NK-92 treated with Interleukin-12 subunit alpha and Interleukin-12 subunit beta, amount 100 ng/mL, for 24 hours (cell line): ENCODE measurements around the gene TSHZ1.
A peak's percentile ranks its signal among the peaks of the same experiment; 100 is the strongest.

Experiments used
- DNase-seq: peaks from one replicate; lab custom pipeline; 2025; lab: John Stamatoyannopoulos, UW

The TSHZ1 gene

DNA sequence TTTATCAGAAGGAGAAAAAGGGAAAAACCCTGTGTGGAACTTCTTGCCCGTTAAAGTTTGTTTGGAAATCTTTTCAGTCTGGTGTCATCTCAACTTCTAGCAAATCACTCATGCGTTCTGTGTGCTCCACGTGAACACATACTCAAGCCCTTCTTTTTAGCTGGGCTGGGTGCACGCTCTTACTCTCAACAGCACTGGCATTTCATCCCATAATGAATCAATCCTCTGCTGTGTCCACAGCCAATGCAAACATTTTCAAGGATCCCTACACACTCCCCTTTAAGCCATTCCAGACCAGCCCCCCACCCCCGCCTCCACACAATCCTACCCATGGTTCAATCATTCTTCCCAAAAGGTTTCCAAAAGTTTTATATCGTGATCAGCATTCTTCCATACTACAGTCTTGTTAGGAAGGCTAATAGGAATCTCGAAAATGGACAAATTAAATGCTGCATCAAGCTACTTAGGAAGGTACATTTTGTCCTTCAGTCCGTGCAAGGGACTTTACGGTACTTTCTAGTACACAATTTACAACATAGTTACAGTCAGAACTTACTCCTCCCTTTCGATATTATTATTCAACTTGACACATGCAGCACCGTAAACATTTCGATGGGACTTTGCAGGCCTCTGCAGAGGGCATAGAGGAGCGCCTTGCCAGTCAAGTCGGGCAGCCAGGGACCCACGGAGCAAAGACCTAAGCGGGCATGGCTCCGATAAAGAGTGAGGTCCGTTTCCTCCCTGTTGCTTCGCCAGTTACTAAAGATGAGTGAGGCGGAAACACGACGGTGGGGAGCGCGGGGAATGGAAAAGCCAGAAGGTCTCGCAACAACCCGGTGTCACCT lies 3.1 kb upstream of the TSHZ1 start:
- DNase-seq = no peak

GRCh38 chr18:75208155-75208835 lies 2.3 kb upstream of the TSHZ1 start:
- DNase-seq = peak; percentile 66

DNA sequence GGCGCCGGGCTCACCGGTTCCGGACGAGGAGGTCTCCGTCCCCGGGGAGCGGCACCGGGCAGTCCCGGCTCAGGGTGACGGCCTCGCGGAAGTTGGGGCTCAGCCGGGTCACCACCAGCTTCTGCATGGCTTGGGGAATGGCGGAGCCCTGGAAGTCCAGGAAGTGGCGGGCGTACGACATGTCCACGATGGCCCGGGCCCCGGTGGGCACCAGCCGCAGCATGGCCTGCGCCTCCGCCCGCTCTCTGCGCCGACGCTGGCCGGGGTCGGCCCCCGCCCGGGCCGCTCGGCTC lies 1.8 kb upstream of the TSHZ1 start:
- DNase-seq = peak; percentile 66

DNA sequence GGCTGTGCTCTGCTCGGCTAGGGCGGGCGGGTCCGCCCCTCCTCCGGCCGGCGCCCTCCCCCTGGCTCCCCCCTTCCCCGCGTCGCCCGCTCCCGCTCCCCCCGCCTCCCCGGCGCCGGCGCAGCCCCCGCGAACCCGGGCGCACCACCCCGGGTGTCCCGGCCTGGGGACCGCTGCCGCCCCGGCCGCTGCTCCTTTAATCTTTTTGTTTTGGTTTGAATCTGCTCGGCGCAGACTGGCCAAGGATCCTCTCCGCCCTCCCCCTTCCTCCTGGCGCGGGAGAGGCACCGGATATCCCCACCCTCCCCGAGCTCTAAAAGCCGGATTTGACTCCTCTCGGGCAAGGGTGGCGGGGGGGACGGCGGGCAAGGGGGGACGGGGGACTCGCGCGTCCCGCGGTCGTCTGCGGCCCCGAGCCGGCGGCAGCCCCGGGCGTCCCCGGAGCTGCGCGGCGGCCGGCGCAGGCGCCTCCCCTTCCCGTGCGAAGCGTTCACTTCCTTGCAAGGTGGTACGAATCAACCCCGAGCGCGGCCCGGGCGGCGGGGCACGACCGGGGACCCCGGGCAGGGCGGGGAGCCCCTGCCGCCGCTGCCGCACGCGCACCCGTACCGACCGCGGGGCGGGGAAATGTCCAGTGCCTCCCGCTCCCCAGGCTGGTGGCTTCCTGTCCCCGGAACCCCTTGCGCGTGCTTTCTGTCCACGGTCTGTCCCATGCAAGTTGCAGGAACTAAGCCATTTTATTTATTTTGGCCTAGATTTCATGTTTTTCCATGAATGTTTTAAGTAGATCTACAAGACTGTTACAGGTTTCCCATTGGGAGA lies 1.3 kb upstream of the TSHZ1 start, which contains the start of gene PTGR3:
Gene PTGR3 (minus strand): TSS at position 11 of the 822 bp plus-strand sequence. CDS start 81 bp downstream, outside the sequence.
- DNase-seq = peak; percentile 80

DNA sequence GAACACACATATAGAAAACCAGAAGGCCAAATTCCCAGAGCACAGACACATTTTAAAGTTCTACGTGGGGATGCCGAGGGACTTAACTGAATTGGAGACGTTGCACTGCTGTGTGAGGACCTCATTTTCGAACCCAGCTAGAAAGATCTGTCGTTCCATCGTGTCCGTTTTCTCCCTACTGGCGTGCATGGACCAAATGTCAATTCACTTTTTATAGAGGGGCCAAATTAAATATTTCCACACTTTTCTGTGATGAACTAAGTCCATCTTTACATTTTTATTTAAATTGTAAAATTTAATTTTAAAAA lies 692 bp upstream of the TSHZ1 start:
- DNase-seq = no peak

- peak; percentile 12 for DNase-seq
Observed at GRCh38 chr18:75211002-75211621, 515 bp downstream of the TSHZ1 start.

- DNase-seq = no peak
Observed at GRCh38 chr18:75211626-75211952, 992 bp downstream of the TSHZ1 start.

DNA sequence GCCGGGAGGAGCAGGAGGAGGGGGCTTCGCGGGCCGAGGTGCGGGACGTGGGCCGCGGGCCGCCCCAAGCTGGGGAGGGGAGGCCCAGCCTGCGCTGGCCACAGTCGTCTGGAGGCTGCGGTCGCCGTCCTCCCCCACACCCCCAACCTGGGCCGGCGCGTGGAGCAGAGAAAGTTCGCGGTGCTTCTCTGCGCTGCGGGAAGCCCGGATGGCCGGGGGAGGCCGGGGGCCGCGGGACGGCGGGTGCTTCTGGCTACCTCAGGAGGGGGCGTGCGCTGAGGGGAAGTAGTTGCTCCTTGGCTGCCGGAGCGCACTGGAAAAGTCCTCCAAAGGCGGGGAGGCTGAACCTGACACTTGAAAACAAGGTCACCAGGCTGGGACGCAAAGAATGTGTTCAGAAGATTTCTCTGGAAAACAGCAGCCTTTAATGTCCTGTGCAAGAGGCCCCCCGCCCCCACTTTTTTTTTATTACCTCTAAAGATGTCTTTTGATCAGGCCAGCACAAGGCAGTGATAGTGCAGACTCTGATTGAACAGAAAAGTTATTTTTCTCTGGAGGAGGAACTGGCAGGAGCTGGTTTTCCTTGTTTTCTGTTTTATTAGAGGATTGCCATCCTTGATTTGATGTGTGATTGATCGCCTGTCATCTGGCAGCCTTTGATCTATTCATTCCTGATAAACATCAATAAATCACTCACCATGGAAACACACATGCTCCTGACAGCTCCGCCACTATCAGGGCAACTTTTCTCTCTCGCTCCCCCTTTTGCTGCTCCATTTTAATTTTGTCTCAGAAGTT lies 1.6 kb downstream of the TSHZ1 start:
- peak; percentile 28 for DNase-seq

DNA sequence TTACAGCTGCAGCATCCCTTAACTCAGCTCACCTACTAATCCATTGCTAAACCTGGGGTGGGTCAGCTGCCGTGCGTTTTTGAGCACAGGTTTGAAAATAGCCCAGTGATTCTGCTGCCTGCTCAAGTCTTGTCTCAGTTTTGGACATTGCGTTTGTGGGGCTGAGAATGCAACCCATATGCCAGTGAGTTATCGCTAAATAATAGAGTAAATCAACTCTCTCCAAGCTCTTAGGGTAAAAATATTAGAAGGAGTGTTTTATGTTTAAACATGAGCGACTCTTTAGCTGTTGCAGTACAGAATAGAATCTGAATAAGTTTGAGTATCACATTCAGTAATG lies 2.1 kb downstream of the TSHZ1 start:
- no peak for DNase-seq

- DNase-seq = no peak
Observed at GRCh38 chr18:75213611-75214331, 3.2 kb downstream of the TSHZ1 start.

DNA sequence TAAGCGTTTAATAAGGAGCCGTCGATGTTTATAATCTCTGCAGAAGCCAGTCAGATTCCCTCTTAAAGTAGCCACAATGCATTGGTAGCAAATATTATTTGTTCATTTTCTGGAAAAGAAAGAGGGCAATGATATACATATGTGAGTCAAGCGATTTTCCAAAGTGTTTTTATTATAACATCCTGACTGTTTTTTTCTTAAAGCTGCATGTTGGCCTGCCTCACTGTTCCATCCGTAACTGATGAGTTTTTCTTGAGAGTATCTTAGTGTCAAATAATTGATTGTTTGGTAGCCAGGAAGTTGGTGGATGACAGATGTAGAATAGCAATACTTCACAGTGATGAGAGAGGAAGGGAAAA lies 3.7 kb downstream of the TSHZ1 start:
- no peak for DNase-seq

GRCh38 chr18:75214766-75215510 lies 4.3 kb downstream of the TSHZ1 start:
- no peak for DNase-seq

DNA sequence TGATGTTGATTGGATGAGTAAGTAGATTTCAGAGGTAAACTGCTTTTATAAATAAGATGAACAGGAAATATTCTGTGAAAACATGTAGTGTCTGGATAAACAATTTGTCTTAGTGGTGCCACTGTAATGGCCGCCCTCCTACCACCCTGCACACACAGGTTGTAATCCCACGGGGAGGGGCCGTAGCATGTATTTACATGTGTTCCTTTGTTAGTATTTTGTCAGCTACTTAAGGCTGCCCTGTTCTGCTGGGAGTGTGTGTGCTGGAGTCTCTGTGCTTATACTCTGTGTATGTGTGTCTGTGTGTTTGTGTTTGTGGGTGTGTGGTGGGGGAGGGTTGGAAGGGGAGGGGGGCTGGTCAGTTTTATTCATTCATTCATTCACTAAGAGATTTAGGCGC lies 5.1 kb downstream of the TSHZ1 start:
- DNase-seq = no peak

- no peak for DNase-seq
Observed at GRCh38 chr18:75216212-75216910, 5.8 kb downstream of the TSHZ1 start.

- DNase-seq = no peak
Observed at GRCh38 chr18:75216911-75217689, 6.5 kb downstream of the TSHZ1 start.

DNA sequence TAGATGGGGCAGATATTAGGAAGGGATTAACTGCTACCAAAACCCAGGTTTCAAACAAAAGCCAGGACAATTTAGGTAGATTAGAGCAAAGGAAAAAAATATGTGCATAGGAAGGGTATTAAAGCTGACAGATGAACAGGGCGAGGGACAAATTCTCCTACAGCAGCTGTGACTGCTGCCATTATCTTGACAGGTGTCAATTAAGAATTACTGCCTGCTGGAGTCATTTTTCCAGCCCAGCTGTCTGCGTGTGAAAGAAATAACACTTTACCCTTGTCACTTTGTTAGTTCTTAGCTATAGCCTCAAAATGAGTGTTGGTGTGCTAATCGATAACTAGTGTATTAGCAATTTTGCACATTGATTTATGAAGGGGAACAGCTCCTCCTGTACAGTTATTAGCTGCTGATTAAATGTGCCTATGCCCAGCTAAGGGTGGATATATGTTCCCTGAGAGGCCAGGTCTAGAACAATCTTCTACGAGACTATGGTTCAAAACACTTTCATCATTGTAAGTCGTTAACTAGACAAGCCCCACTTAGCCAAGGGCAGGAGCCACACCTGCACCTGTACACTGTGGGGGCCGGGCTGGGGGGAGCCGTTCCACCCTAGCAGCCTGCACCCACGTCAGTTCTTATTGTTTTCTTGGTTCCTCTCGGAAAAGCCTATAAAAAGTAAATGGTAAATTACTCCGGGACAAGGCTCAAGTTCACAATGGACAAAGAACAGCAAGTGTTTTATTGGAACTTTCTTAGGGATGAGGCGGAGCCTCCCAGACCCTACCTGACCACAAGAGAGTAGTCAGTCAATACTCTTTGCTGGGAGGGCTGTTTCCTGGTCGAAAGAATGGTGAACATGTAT lies 7.7 kb downstream of the TSHZ1 start:
- DNase-seq = no peak

DNA sequence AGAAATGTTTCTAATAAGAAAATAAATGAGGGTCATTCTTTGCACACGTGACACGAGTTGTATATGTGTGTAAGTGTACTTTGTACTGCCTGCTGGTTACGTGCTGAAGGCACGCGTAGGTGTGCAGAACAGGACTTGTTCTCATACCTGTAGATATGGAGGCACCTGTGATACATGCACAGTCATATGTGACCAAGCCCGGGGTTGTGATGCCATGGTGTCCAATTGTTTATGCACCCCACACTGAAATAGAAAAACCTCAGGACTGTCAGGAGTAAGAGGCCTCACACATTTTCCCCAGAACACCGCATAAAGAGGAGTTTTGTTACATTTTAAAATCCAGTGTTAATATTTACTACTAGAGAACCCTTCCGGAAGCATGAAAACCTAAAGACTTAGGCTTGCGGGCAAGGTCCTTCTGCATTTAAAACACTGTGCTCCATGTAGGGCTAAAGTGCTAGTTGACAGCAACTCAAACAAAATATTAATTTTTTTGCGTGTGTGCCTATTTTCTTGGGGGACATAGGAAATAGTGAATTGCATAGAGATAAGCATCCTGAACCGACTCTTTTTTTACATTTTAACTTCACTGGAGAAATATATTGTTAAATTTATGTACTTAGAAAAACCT lies 9.3 kb downstream of the TSHZ1 start:
- no peak for DNase-seq
